Activated naive CD8-positive, alpha-beta T cell treated with anti-CD3 and anti-CD28 coated beads, Interleukin-2, amount 10 ng/mL, durations not matched to agents 7 days and 5 days (primary cell): Measurements from ENCODE around the gene GAK. TPM values are rescaled to one million over a fixed set of nuclear protein-coding genes. Genes with fewer than 3 reads are reported as not detected.
A peak's percentile ranks its signal among the peaks of the same experiment; 100 is the strongest.

Source experiments
- ATAC-seq: fragments of 150-1000 bp; cut with Tn5 transposase; one replicate; pipeline ENCODE4 v1.10.0; 2021; ENCODE audit warnings: low read depth, moderate library complexity
- POLR2A ChIA-PET: fragments of 350-600 bp; sonication (Branson Sonifier 250); formaldehyde crosslinking; loops from one replicate; lab custom pipeline; 2021; ENCODE audit warnings: antibody characterized with exemption; lab: Charles Lee
- DNase-seq: peaks from one replicate; pipeline ENCODE4 v3.0.0; 2021
- H3K27ac Mint-ChIP-seq: one replicate; pipeline ENCODE4 v1.8.0; 2022; ENCODE audit warnings: mild to moderate bottlenecking, mixed read lengths
- H3K27me3 Mint-ChIP-seq: one replicate; pipeline ENCODE4 v1.8.0; 2022; ENCODE audit warnings: mild to moderate bottlenecking, moderate library complexity, mixed read lengths
- H3K36me3 Mint-ChIP-seq: one replicate; pipeline ENCODE4 v1.8.0; 2021; ENCODE audit warnings: mild to moderate bottlenecking, mixed read lengths
- H3K4me1 Mint-ChIP-seq: one replicate; pipeline ENCODE4 v1.8.0; 2021; ENCODE audit warnings: mixed read lengths
- H3K4me3 Mint-ChIP-seq: one replicate; pipeline ENCODE4 v1.8.0; 2022; ENCODE audit warnings: mild to moderate bottlenecking, moderate library complexity, mixed read lengths
- H3K9me3 Mint-ChIP-seq: one replicate; pipeline ENCODE4 v1.8.0; 2021; ENCODE audit warnings: mixed read lengths
- total RNA-seq, 2 experiments: library from RNA; stranded (reverse); gene quantifications; one replicate each; pipeline ENCODE4 v1.2.3, GENCODE V29; 2021

The GAK gene
- total RNA-seq, 2 experiments from 2014 or later, result 169 to 182 TPM

DNA sequence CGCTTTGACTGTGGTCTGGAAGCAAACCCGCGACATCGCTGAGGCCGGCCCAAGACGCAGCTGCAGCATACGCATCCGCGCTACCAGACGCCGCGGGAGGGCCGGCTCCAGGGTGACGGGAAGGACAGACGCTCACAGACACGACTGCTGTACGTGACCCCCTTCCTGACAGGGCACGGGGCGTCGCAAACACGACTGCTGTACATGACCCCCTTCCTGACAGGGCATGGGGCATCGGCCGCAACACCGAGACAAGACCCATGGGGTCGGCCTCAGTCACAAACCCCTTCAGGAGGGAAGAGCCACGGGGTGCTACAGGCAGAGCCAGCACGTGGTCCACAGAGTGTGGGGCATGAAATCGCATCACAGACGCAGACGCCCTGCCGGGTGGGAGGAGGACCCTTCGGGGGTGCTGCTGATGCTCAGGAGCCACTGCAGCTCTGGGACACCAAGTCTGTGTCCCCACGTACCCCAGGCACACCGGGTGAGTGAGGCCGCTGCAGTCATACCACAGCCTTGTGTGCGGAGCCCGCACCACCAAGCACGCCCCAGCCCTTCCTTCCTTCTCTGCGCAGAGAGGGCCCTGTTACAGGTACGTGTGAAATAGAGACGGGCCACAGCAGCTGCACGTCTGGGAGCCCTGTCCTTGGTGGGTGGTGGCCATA lies 67.5 kb downstream of the GAK start:
- DNase-seq (no peak), ATAC-seq (no peak)
- POLR2A ChIA-PET, result no interaction called here
- Mint-ChIP-seq H3K4me1 (no peaks in the 10 kb centered on the region), H3K27me3 (no peaks in the 10 kb centered on the region), H3K4me3 (no peak overlapping the region), H3K27ac (no peak overlapping the region), H3K9me3 (no peaks in the 10 kb centered on the region), H3K36me3 (peaks cover 34% of the 10 kb centered on the region)

- POLR2A ChIA-PET, result no interaction called here
- H3K4me3 Mint-ChIP-seq, result no peak overlapping the region
- peaks cover 9% of the 10 kb centered on the region for H3K9me3 Mint-ChIP-seq
- ATAC-seq (no peak), DNase-seq (no peak)
- no peak overlapping the region for H3K27ac Mint-ChIP-seq
- peaks cover 3% of the 10 kb centered on the region for H3K4me1 Mint-ChIP-seq
- H3K36me3 Mint-ChIP-seq, result peaks cover 59% of the 10 kb centered on the region
- no peaks in the 10 kb centered on the region for H3K27me3 Mint-ChIP-seq
Measured at GRCh38 chr4:860561-860960, 71.6 kb downstream of the GAK start.

DNA sequence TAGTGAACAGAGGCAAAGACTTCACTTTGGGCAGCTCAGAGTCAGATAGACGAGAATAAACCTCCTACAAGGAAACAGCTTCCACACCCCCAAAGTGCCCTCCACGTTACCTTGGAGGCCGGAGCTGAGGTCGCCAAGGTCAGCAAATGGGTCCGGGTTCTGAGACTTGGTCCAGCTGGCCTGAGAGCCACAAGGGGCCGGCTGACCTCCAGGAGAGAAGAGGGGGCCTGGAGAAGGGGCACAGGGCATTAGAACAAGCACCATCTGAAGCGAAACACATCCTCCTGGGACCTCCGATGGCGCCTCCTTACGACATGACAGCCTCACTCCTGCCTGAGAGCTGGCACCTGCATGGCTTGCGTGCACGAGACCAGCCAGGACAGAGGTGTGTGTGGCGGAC lies 72.6 kb downstream of the GAK start:
- ATAC-seq (no peak), DNase-seq (no peak)
- peaks cover 9% of the 10 kb centered on the region for H3K9me3 Mint-ChIP-seq
- H3K4me1 Mint-ChIP-seq, result peaks cover 3% of the 10 kb centered on the region
- H3K27me3 Mint-ChIP-seq, result no peaks in the 10 kb centered on the region
- no peak overlapping the region for H3K27ac Mint-ChIP-seq
- H3K4me3 Mint-ChIP-seq, result no peak overlapping the region
- H3K36me3 Mint-ChIP-seq, result peaks cover 68% of the 10 kb centered on the region
- POLR2A ChIA-PET, result no interaction called here

DNA sequence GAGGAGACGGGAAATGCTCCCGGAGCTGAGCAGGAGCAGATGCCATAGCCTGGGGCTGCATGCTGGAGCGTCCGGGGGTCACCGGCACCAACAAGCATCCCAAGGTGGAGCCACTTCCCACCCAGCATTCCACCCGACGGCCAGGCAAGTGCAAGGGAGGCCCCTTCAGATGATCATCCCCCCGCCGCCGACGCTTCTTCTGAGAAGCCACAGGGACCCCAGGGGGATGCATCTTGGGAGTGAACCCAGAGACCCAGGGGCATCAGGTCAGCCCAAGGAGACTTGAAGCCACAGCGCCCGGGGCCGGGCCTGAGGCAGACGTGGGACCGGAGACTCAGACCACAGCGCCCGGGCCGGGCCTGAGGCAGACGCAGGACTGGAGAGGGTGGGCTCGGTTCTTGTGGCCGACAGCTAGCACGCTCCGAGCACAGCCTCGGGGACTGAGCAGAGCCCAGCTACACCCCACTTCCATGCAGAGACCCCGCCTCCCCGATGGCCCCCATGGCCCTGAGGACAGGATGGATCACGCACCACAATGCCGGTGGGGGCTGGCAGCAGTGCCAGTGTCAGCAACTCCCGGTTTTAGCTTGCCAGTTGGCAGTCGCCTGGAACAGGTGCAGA lies 73.2 kb downstream of the GAK start:
- POLR2A ChIA-PET, result no interaction called here
- Mint-ChIP-seq H3K4me3 (no peak overlapping the region), H3K4me1 (peaks cover 3% of the 10 kb centered on the region), H3K9me3 (peaks cover 9% of the 10 kb centered on the region), H3K27me3 (no peaks in the 10 kb centered on the region), H3K36me3 (peaks cover 70% of the 10 kb centered on the region), H3K27ac (no peak overlapping the region)
- DNase-seq (no peak), ATAC-seq (no peak)

GRCh38 chr4:858041-858481 lies 74.1 kb downstream of the GAK start:
- peaks cover 71% of the 10 kb centered on the region for H3K36me3 Mint-ChIP-seq
- POLR2A ChIA-PET, result no interaction called here
- peaks cover 9% of the 10 kb centered on the region for H3K9me3 Mint-ChIP-seq
- H3K27ac Mint-ChIP-seq, result no peak overlapping the region
- no peak overlapping the region for H3K4me3 Mint-ChIP-seq
- no peak for ATAC-seq
- peaks cover 3% of the 10 kb centered on the region for H3K4me1 Mint-ChIP-seq
- no peak for DNase-seq
- no peaks in the 10 kb centered on the region for H3K27me3 Mint-ChIP-seq

DNA sequence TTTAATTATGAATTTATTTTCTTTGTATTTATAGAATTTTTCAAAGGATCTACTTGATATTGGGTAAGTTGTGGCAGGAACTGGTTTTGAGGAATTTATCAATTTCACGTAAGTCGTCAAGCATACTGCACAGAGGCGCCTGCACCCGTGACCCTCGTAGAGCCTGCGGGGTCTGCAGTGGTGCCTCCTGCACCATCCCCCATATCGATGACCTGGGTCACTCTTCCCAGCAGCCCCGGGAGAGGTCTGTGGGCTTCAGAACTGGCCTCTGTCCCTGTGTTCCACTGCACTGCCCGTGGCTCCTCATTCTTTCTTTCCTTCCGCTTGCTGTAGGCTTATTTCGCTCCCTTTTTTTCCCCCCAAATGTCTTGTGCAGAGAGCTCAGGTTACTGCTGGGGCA lies 74.7 kb downstream of the GAK start:
- DNase-seq, result no peak
- H3K27me3 Mint-ChIP-seq, result no peaks in the 10 kb centered on the region
- H3K36me3 Mint-ChIP-seq, result peaks cover 66% of the 10 kb centered on the region
- H3K4me1 Mint-ChIP-seq, result peaks cover 3% of the 10 kb centered on the region
- ATAC-seq, result no peak
- no peak overlapping the region for H3K27ac Mint-ChIP-seq
- POLR2A ChIA-PET, result no interaction called here
- H3K4me3 Mint-ChIP-seq, result no peak overlapping the region
- peaks cover 9% of the 10 kb centered on the region for H3K9me3 Mint-ChIP-seq

GRCh38 chr4:856225-856901 lies 75.8 kb downstream of the GAK start:
- H3K27me3 Mint-ChIP-seq, result no peaks in the 10 kb centered on the region
- H3K9me3 Mint-ChIP-seq, result peaks cover 9% of the 10 kb centered on the region
- H3K4me3 Mint-ChIP-seq, result no peak overlapping the region
- H3K4me1 Mint-ChIP-seq, result peaks cover 3% of the 10 kb centered on the region
- H3K36me3 Mint-ChIP-seq, result peaks cover 63% of the 10 kb centered on the region
- H3K27ac Mint-ChIP-seq, result peak overlapping the region; percentile 65
- POLR2A ChIA-PET, result interaction anchor here (0.6 kb wide), 1 partner anchor 10 kb away, joined by 3 read pairs; no protein-coding TSS in a partner anchor
- ATAC-seq (no peak), DNase-seq (no peak)

GRCh38 chr4:855880-856224 lies 76.3 kb downstream of the GAK start:
- DNase-seq, result no peak
- Mint-ChIP-seq H3K27me3 (no peaks in the 10 kb centered on the region), H3K36me3 (peaks cover 63% of the 10 kb centered on the region), H3K4me1 (peaks cover 3% of the 10 kb centered on the region), H3K4me3 (no peak overlapping the region), H3K9me3 (peaks cover 9% of the 10 kb centered on the region), H3K27ac (peak overlapping the region; percentile 65)
- ATAC-seq, result no peak
- POLR2A ChIA-PET, result no interaction called here

DNA sequence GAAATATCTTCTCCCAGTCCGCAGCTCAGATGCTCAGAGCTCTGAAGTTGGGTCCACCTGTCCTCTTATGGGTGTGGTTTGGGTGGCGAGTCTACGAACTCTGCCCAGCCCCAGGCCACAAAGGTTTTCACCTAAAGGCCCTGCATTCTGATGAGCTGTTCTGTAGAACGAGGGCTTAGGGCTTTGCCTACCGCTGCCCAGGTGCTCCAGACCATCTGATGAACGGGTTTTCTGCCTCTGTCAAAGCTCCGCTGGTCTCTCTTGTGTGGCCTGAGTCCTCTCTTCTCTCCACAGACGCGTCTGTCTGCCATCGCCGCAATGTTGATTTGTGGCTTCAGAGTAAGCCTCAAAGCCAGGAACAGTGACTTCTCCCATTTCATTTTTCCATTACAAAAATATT lies 77.8 kb downstream of the GAK start:
- H3K9me3 Mint-ChIP-seq, result peaks cover 9% of the 10 kb centered on the region
- POLR2A ChIA-PET, result no interaction called here
- peaks cover 3% of the 10 kb centered on the region for H3K4me1 Mint-ChIP-seq
- no peaks in the 10 kb centered on the region for H3K27me3 Mint-ChIP-seq
- H3K4me3 Mint-ChIP-seq, result no peak overlapping the region
- DNase-seq (no peak), ATAC-seq (no peak)
- H3K36me3 Mint-ChIP-seq, result peaks cover 56% of the 10 kb centered on the region
- no peak overlapping the region for H3K27ac Mint-ChIP-seq

- DNase-seq (no peak), ATAC-seq (no peak)
- Mint-ChIP-seq H3K4me1 (peaks cover 4% of the 10 kb centered on the region), H3K4me3 (no peak overlapping the region), H3K27me3 (no peaks in the 10 kb centered on the region), H3K9me3 (peaks cover 9% of the 10 kb centered on the region), H3K27ac (no peak overlapping the region), H3K36me3 (peaks cover 54% of the 10 kb centered on the region)
- POLR2A ChIA-PET, result no interaction called here
Measured at GRCh38 chr4:853416-853781, 78.7 kb downstream of the GAK start.

- Mint-ChIP-seq H3K4me1 (peaks cover 4% of the 10 kb centered on the region), H3K27ac (no peak overlapping the region), H3K27me3 (no peaks in the 10 kb centered on the region), H3K4me3 (no peak overlapping the region), H3K9me3 (peaks cover 4% of the 10 kb centered on the region), H3K36me3 (peaks cover 43% of the 10 kb centered on the region)
- no peak for ATAC-seq
- no peak for DNase-seq
- POLR2A ChIA-PET, result no interaction called here
Measured at GRCh38 chr4:851701-852430, 80.2 kb downstream of the GAK start.

DNA sequence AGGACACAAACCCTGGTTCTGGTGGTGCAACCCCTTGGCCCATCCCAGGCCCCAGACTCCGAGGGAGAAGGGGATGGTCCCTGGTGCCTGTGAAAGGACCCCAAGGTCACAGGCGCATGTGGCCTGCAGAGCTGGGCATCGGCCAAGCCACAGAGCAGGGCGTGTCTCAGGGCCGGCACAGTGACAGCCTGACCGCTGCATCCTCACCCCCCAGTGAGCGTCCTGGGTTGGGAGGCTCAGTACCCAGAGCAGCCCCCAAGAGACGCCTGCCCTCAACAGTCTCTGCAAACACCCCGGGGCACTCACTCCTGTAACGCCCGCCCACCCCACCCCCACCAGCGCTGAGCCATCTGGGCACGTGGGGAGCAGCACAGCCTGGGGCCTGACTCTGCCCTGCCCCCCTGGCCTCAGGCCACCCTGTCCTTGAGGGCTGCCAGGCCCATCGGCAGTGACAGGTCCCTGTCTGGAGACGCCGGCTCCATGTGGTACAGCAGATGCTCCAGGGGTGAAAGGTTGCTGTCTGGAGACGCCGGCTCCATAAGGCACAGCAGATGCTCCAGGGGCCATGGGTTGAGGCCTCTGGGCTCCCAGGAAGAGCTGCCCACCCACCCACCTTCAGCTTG lies 81.7 kb downstream of the GAK start:
- Mint-ChIP-seq H3K27me3 (no peaks in the 10 kb centered on the region), H3K9me3 (no peaks in the 10 kb centered on the region), H3K4me3 (no peak overlapping the region), H3K4me1 (peaks cover 1% of the 10 kb centered on the region), H3K27ac (no peak overlapping the region), H3K36me3 (peaks cover 38% of the 10 kb centered on the region)
- POLR2A ChIA-PET, result no interaction called here
- DNase-seq (no peak), ATAC-seq (no peak)

- no peak overlapping the region for H3K27ac Mint-ChIP-seq
- no peak for DNase-seq
Measured at GRCh38 chr4:849478-850175, 82.5 kb downstream of the GAK start.

More at GRCh38 chr4:849478-850175, 82.5 kb downstream of the GAK start:
- Mint-ChIP-seq H3K4me1 (peaks cover 1% of the 10 kb centered on the region), H3K4me3 (no peak overlapping the region), H3K36me3 (peaks cover 35% of the 10 kb centered on the region), H3K9me3 (no peaks in the 10 kb centered on the region), H3K27me3 (no peaks in the 10 kb centered on the region)
- no peak for ATAC-seq
- POLR2A ChIA-PET, result no interaction called here
